SHP77 (cell line): Measurements from ENCODE around the gene OBI1.
A peak's percentile ranks its signal among the peaks of the same experiment; 100 is the strongest.

ENCODE experiments used
- DNase-seq, 2 experiments: peaks; one replicate each; lab custom pipeline; 2025; lab: John Stamatoyannopoulos, UW

OBI1 gene

GRCh38 chr13:78603240-78603957, 55.6 kb downstream of the OBI1 start, which contains the start of gene POU4F1:
Gene POU4F1 (minus strand): TSS chr13:78603552. CDS start chr13:78603326, 226 bp downstream.
- DNase-seq = peak; percentile 82 to 88

- DNase-seq = no peak
These were observed 56.3 kb downstream of the OBI1 start for GRCh38 chr13:78602561-78603239.

GRCh38 chr13:78601874-78602560, 56.9 kb downstream of the OBI1 start:
- no peak for DNase-seq

- DNase-seq = no peak
These were observed 57.7 kb downstream of the OBI1 start for GRCh38 chr13:78601124-78601873.

GRCh38 chr13:78600280-78600883, 58.6 kb downstream of the OBI1 start:
- DNase-seq = no peak

GRCh38 chr13:78599645-78600279, 59.2 kb downstream of the OBI1 start:
- DNase-seq = no peak

- no peak for DNase-seq
These were observed 59.9 kb downstream of the OBI1 start for GRCh38 chr13:78598966-78599644.

- no peak for DNase-seq
These were observed 60.7 kb downstream of the OBI1 start for GRCh38 chr13:78598116-78598781.

- DNase-seq = no peak
These were observed 61.4 kb downstream of the OBI1 start for GRCh38 chr13:78597602-78597932.

- DNase-seq = no peak
These were observed 62.0 kb downstream of the OBI1 start for GRCh38 chr13:78596736-78597601.

GRCh38 chr13:78596399-78596735, 62.6 kb downstream of the OBI1 start:
- no peak for DNase-seq

GRCh38 chr13:78595495-78596398, 63.2 kb downstream of the OBI1 start:
- no peak for DNase-seq

GRCh38 chr13:78594456-78594975, 64.4 kb downstream of the OBI1 start:
- no peak for DNase-seq

- DNase-seq = no peak
These were observed 65.1 kb downstream of the OBI1 start for GRCh38 chr13:78593652-78594455.

GRCh38 chr13:78593129-78593528, 65.8 kb downstream of the OBI1 start:
- no peak for DNase-seq

GRCh38 chr13:78592584-78592983, 66.4 kb downstream of the OBI1 start:
- DNase-seq = no peak

- DNase-seq = no peak
These were observed 69.7 kb downstream of the OBI1 start for GRCh38 chr13:78589206-78589605.
